Measurements from ENCODE around the gene SLC30A2.

DNA sequence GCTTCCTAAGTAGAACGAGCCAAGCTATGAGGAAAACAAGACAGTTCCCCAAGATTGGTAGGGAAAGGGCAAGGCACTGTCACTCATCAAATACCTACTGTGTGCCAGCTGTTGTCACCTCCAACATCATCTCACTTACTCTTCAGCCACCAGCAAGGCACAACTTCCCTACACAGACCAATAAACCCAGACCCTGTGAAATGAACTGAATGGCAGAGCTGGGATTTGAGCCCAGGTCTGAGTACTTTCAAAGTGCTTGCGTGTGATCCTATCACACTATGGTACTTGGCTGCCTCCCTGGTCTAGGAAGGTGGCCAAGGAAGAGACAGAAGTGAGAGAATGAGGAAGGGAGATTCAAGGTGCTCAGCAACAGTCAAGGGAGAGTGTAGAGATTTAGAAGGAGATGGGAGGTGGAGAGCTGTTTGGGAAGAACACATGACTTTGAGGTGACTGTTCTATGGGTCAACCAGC lies 38.2 kb upstream of the SLC30A2 start:
- TF ChIP-seq, protein P1, sequence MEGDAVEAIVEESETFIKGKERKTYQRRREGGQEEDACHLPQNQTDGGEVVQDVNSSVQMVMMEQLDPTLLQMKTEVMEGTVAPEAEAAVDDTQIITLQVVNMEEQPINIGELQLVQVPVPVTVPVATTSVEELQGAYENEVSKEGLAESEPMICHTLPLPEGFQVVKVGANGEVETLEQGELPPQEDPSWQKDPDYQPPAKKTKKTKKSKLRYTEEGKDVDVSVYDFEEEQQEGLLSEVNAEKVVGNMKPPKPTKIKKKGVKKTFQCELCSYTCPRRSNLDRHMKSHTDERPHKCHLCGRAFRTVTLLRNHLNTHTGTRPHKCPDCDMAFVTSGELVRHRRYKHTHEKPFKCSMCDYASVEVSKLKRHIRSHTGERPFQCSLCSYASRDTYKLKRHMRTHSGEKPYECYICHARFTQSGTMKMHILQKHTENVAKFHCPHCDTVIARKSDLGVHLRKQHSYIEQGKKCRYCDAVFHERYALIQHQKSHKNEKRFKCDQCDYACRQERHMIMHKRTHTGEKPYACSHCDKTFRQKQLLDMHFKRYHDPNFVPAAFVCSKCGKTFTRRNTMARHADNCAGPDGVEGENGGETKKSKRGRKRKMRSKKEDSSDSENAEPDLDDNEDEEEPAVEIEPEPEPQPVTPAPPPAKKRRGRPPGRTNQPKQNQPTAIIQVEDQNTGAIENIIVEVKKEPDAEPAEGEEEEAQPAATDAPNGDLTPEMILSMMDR (IDR thresholded peaks at IDR 0.05): no peak
- TF ChIP-seq POLR2A (IDR thresholded peaks at IDR 0.05): no peak
- no peak for TF ChIP-seq POLR2AphosphoS5 (IDR thresholded peaks at IDR 0.05)
